ENCODE measurements around the gene CBX1. TPM values are rescaled to one million over a fixed set of nuclear protein-coding genes. Genes with fewer than 3 reads are reported as not detected.

Gene CBX1
- total and polyA plus RNA-seq, 8 donors = 7.9 to 24.1 (median 12.0) TPM

- no peak for FAIRE-seq
- intact Hi-C loops (cut with DNase I) = no loop called here
- no peak overlapping the region for H3K4me3 ChIP-seq
- TF ChIP-seq, protein P1, sequence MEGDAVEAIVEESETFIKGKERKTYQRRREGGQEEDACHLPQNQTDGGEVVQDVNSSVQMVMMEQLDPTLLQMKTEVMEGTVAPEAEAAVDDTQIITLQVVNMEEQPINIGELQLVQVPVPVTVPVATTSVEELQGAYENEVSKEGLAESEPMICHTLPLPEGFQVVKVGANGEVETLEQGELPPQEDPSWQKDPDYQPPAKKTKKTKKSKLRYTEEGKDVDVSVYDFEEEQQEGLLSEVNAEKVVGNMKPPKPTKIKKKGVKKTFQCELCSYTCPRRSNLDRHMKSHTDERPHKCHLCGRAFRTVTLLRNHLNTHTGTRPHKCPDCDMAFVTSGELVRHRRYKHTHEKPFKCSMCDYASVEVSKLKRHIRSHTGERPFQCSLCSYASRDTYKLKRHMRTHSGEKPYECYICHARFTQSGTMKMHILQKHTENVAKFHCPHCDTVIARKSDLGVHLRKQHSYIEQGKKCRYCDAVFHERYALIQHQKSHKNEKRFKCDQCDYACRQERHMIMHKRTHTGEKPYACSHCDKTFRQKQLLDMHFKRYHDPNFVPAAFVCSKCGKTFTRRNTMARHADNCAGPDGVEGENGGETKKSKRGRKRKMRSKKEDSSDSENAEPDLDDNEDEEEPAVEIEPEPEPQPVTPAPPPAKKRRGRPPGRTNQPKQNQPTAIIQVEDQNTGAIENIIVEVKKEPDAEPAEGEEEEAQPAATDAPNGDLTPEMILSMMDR (IDR thresholded peaks at IDR 0.05) = no peak
- no peaks in the 10 kb centered on the region for H3K4me1 ChIP-seq
- peaks cover 0 to 23% (median 4%) of the 10 kb centered on the region in 3 donors for H3K36me3 ChIP-seq
- no peaks in the 10 kb centered on the region for H3K9me3 ChIP-seq
- 81 to 82% methylated on average over 9 of the region's 9 CpGs for WGBS, 2 donors
- H3K27ac ChIP-seq = no peak overlapping the region
- no peaks in the 10 kb centered on the region for H3K27me3 ChIP-seq
- ATAC-seq = no peak
- DNase-seq = no peak
Measured at GRCh38 chr17:48125829-48126531, 24.7 kb upstream of the CBX1 start.

- Histone ChIP-seq H3K4me1 (no peaks in the 10 kb centered on the region), H3K9me3 (no peaks in the 10 kb centered on the region), H3K27ac (no peak overlapping the region), H3K27me3 (no peaks in the 10 kb centered on the region), H3K4me3 (no peak overlapping the region), H3K36me3 (peaks cover 0 to 35% (median 4%) of the 10 kb centered on the region in 3 donors)
- ATAC-seq (no peak), DNase-seq (no peak), FAIRE-seq (no peak)
- WGBS, 2 donors = 92 to 94% methylated on average over 4 of the region's 4 CpGs
- TF ChIP-seq, protein P1 (IDR thresholded peaks at IDR 0.05) = no peak
- intact Hi-C loops (cut with DNase I) = no loop called here
Measured at GRCh38 chr17:48123776-48124388, 22.6 kb upstream of the CBX1 start.

DNA sequence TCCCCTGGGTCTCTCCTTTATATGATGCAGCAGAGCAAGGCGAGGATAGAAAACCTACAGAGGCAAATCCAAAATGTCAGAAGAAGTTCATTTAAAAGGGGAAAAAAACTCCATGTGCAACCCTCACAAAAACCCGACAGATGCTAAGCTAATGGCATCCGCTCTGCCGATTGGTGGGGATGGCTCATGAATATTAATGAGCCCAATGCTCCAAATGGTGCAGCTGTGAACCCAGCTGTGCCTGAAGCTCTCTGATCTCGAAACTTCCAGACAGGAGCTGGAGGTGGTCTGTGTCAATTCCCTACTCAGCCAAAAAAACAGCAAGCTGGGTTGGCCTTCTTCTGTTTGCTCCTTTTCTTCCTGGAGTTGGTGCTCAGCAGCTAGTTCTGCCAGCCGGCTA, 21.8 kb upstream of the CBX1 start:
- Histone ChIP-seq H3K4me3 (no peak overlapping the region), H3K36me3 (peaks cover 0 to 38% (median 4%) of the 10 kb centered on the region in 3 donors), H3K4me1 (no peaks in the 10 kb centered on the region), H3K27me3 (no peaks in the 10 kb centered on the region), H3K27ac (no peak overlapping the region), H3K9me3 (no peaks in the 10 kb centered on the region)
- ATAC-seq (no peak), DNase-seq (no peak), FAIRE-seq (no peak)
- WGBS, 2 donors = 86 to 90% methylated on average over 6 of the region's 6 CpGs
- TF ChIP-seq, protein P1 (IDR thresholded peaks at IDR 0.05) = no peak
- intact Hi-C loops (cut with DNase I) = no loop called here

DNA sequence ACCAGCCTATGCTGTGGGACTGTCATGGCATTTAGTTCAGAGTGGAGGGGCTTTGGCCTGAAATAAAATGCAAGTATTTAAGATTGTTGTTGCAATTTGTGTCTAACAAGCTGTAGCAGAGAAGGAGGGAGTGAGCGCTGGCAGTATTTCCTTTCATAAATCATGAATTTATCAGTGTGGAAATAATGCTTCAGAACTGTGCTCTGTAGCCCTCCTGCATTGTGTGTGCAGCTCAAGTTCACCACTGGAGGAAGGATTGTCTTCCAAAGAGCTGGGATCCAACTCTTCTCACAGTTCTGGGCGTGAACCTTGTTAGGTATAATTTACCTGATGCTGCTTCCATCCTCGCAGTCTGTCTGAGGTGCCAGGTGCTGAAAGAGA, 21.4 kb upstream of the CBX1 start:
- WGBS, 2 donors = 91 to 93% methylated on average over 3 of the region's 3 CpGs
- no peaks in the 10 kb centered on the region for H3K27me3 ChIP-seq
- H3K4me3 ChIP-seq = no peak overlapping the region
- H3K27ac ChIP-seq = no peak overlapping the region
- ATAC-seq (no peak), FAIRE-seq (no peak), DNase-seq (no peak)
- intact Hi-C loops (cut with DNase I) = no loop called here
- no peaks in the 10 kb centered on the region for H3K9me3 ChIP-seq
- TF ChIP-seq, protein P1 (IDR thresholded peaks at IDR 0.05) = no peak
- H3K4me1 ChIP-seq = no peaks in the 10 kb centered on the region
- peaks cover 0 to 38% (median 4%) of the 10 kb centered on the region in 3 donors for H3K36me3 ChIP-seq

Measured in pancreas (tissue), 10 donors.